Stimulated activated CD4-positive, alpha-beta T cell treated with anti-CD3 and anti-CD28 coated beads, Interleukin-1b, Interleukin-23, amount 100 ng/mL, for 1 hour (primary cell): Measurements from ENCODE around the gene DDX59.

ENCODE experiments used
- DNase-seq, 2 donors: peaks; one replicate each; pipeline ENCODE4 v3.0.0-alpha.2; 2020; ENCODE audit warnings: low read depth in 2 of 2

The DDX59 gene

DNA sequence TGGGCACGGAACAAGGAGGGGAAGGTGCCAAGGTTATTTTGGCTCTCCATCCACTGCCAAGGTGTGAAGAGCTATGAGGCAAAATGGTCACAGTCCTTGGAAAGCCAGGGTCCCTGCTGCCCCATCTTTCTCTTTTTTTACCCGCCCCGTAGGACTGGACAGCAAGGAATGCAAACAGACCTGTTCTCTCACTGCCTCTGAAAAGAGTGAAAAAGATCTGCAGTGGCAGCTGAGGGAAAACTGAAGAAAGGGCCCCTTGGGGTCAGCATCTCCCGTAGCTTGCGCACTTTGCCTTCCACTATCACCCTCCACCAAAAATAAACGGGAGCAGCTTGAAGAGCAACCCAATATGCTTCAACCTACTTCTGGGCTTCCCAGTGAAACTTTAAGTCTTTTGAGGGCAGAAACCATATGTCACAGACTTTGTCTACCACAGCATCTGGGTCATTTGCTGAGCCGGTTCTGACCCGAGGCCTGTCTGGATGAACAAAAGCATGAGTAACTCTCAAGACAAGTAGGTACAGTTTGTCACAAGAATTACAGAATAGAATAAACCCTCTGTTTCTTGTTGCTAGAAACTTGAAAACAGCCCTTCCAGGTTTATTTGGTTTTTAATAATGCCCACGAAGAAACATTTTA, 39.7 kb downstream of the DDX59 start:
- DNase-seq: no peak

DNA sequence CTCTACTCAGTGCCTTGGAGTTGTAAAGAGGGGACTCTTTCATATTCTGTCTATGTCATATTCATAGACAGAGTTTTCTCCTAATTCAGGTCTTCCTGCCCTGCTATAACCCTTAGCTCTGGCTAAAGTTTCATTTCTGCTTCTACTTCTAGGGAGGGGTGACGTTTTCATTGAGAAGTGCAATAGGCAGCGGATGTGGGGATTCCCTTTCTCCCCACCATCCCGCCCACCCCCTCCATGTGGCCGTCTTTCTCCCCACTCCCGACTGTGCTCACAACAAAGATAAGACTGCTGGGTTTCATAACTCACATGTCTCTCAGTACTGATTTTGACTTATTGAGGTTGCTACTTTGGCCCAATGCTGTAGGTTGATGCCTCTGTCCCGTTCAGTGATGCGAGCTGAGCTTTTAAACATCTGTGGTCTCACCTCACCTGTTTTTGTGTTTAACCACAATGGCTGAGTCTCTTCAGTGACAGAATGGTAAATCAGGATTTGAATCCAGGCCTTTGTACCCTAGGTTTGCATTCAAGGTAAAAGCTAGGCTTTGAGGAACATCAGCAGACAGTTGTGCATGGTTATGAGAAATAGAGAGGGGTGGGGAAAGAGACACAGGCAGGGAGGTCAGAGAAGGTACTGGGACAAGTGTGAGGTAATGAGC, 41.4 kb downstream of the DDX59 start:
- DNase-seq: no peak

DNA sequence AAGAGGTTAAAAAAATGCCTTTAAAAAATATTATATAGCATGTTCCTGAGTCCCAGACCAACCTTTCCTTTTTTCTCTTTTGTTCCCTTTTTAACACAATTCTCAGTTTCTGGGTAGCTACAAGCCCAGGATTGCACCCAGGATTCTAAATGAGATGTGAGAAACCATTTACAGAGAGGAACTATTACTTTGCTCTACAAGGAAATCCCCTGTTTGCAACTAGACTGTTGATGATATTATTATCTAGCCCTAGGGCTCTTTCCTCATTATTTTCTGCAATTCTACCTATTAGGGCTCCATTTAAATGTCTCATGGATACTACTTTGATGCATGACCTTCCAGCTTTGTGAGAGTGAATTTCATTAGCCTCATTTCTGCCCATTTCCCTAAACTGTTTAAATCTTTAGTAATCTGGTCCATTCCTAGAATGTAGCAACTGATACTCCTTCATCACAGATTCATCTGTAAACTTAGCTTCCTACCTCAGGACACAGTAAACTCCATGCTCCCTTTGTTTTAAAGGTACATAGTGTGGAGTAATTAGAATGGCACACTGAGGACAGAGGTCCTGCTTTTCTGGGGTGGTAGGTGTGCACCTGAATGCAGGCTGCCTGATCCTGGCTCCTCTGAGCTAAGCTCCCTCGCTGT, 42.0 kb downstream of the DDX59 start:
- no peak for DNase-seq

DNA sequence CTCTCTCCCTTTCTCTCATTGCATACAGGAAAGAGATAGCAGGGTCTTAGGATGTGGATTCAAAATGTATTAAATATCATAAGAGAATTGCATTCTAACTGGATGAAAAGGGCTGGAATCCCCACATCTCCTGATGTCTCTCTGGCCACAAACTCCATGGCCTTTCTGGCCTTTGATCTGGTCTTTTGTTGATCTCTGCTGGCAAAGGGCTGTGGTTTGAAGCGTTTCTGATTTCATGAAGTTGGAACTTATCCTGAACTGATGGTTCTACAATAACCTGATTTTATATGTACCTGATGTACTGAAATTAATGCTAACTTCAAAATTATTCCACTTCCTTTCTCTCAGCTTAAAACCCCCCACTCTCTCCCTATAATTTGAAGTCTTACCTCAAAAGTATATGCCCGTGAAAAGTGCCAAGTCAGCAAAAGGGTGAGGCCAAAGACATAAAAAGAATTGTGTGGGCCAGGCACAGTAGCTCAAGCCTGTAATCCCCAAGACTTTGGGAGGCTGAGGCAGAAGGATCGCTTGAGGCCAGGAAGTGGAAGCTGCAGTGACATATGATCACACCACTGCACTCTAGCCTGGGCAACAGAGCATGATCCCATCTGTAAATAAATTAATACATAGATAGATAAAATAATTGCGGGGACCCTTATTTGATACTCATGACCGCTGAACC, 42.7 kb downstream of the DDX59 start:
- DNase-seq: no peak

DNA sequence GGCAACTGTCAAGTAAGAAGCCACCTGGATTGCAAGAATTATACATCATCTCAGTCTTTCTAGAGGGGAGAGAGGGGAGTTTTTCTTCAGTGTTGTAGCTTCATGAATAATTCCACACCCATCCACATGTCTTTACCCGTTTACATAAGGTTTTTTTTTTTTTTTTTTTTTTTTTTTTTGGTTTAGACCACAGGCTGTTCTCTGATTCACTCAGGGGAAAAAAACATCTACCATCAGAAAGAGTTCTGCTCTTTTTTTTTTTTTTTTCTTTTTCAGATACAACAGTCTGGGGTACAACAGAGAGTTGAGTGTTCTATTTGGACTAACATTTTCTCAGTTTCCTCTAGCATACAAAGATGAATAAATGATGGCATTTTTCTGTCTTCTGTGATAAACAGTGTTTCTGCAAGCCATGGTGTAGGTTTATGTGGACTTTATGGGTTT, 44.3 kb downstream of the DDX59 start:
- DNase-seq: no peak

DNA sequence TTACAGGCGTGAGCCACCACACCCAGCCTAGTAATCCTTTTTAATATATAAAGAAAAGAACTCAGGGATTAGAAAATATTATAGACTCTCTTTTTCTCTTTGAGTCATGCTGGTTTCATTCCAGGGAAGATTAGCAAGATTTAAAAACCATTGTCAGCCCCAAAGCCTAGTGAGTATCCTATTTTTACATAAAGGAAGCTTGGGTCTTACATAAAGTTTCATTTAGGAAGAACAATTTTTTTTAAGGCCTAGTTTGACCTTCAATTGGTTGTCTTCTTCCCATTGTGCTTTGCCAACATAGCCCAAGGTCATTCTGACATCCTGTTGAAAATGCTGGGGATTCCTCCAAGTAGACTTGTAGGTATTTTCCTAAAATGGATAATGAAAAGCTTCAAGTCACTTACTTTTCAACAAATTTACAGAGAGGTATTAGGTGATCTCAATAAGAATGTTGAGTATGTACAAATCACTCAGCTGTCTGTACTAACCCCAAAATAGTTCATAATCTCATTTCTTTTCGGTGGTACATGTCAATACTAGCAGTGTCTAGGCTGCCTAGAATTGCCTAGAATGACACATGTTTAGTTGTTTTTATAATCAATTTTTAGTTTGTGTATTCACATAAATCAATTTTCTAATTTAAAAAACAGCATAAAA, 44.9 kb downstream of the DDX59 start:
- DNase-seq: no peak

DNA sequence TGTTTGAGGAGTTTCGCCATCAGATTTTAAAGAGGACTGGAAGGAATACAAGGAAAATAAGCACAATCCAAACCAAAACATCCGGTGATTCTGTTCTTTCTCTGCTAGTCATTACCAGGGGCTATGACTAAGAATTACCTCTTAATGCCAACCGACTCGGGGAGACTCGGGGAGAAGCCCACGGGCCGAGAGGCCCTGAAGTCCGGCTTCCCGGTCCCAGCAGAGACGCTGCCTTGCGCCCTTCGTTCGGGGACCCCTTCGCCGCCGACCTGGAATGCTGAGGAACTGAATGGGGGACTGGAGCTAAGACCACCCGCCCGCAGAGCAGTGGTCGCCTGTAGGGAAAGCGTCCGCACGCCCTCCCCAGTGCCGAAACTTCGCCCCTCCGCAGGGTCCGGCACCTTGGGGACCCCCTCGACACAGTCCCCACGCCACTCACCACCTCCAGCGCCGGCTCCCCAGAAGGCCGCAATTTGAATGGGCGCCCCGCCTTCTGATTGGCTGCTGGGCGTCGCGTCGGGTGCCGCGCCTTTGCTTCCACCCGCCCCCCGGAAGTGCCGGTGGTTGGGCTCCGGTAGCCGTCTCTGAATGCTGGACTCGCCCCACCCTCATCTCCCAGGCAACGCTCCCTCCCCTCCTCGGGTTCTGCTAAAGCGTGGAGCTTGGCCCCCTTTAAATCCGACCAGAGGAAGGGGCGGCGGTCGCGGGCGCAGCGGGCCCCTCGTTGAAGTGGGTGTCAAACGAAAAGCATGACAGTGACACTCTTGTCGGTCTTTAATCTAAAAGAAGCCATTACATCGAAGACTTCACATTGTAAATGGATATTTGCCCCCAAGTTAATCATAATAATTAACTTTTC, 49.2 kb downstream of the DDX59 start, which contains the start of gene KIF14:
Gene KIF14 (minus strand): TSS at position 479 of the 859 bp plus-strand sequence. CDS start 2,028 bp downstream, outside the sequence.
- DNase-seq: peak; percentile 65 to 76

DNA sequence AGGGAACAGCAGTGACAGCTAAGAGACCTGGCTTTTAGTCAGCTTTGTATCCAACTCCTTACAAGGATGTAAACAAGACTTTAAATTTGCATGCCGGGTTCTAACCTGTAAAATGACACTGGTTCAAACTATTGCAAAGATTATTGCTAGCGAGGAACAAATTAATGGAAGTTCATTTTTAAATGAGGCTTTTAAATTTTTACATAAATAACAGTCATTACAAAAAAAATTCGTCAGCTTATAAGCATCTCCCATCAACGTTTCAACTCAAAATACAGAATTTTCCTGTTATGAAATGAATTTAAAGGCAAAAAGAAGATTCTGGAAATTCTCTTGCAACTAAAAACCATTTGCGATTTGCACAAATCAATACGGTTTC, 49.8 kb downstream of the DDX59 start:
- DNase-seq: no peak

DNA sequence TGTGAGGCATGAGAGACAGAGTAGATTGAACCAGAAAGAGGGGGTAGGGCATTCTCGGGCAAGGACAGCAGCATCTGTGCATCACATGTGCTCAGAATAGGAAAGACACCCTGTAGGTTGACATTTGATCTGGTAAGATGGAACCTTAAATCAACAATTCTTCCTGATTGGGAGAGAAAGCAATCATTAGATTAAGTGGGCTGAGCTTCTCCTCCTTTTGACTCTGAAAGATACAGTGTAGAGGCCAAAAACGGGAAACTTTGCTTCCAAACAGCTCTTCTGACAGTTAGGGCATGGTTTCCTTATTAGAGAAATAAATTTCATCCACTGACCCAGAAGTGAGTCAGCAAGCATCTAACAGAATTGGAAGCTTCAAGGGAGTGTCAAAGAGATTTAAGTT, 58.9 kb downstream of the DDX59 start:
- DNase-seq: no peak

DNA sequence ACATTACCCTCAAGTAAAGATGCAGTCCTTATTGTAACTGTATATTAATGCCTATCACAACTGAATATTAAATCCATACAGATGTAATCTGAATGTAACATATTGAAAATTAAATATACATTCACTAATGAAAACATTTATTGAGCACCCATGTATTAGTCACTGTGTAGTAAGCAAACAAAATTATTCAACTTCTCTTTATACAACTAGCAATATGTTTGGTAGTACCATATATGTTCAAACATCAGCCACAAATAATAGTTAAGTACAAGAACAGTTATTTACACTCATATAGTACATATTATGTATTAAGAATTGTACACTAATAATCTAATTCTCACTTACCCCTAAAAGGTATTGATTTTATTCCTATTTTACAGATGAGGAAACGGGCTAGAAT, 67.1 kb downstream of the DDX59 start:
- DNase-seq: no peak
